HG02852 (cell line): ENCODE data around the gene OPTN.
A peak's percentile ranks its signal among the peaks of the same experiment; 100 is the strongest.
"Not testable (repeated sequence)": the region's sequence is repeated elsewhere in the genome, so short reads cannot be mapped to it uniquely, and the experiment has no call there.

Experiments used
- ATAC-seq: cut with Tn5 transposase; IDR thresholded peaks from one replicate; pipeline ENCODE4 v1.9.1; 2021; ENCODE audit warnings: mild to moderate bottlenecking, moderate library complexity; ENCODE audit not compliant: unreplicated experiment

OPTN gene

GRCh38 chr10:13099666-13100348 lies at the start of gene OPTN:
Gene OPTN (plus strand): TSS chr10:13100163. CDS start chr10:13109123, 8,960 bp downstream.
- peak; percentile 58 for ATAC-seq

- ATAC-seq, result no peak
These were observed 48.8 kb upstream of the OPTN start for GRCh38 chr10:13051126-13051694.

DNA sequence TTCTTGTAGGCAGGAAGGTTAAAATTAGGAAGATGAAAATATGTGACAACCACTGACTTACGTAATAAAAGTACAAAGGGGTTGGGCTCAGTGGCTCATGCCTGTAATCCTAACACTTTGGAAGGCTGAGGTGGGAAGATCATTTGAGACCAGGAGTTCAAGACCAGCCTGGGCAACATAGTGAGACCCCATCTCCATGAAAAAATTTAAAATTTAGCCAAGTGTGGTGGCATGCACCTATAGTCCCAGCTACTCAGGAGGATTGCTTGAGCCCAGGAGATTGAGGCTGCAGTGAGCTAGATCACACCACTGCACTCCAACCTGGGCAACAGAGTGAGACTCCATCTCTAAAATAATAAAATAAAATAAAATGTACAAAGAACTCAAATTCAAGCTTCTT lies 46.8 kb upstream of the OPTN start:
- not testable (repeated sequence) for ATAC-seq

- no peak for ATAC-seq
These were observed 46.0 kb upstream of the OPTN start for GRCh38 chr10:13053794-13054462.

DNA sequence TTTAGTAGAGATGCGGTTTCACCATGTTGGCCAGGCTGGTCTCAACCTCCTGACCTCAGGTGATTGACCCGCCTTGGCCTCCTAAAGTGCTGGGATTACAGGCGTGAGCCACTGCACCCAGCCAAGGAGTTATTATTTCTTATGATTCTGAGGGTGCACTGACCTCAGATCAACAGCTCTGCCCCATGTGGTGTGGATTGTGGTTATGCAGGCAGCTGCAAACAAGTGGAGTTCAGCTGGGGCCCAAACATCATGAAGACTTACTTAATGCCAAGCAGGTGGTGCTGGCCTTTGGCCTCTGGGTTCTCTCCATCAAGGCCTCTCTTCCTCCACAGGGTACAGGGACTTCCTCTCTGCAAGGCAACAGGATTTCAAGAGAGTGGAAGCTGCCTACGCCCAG lies 45.1 kb upstream of the OPTN start:
- ATAC-seq, result no peak

- no peak for ATAC-seq
These were observed 43.4 kb upstream of the OPTN start for GRCh38 chr10:13056456-13057077.

DNA sequence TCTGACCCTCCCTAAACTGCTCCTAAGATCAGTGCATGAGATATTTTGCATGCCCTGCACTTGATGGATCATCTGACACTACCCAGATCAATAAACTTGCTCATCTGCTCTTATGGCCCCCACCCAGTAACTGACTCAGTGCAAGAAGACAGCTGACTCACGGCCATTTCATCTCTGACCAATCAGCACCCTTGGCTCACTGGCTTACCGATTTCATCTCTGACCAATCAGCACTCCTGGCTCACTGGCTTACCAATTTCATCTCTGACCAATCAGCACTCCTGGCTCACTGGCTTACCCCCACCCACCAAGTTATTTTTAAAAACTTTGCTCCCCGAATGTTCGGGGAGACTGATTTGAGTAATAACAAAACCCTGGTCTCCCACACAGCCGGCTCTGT lies 37.2 kb upstream of the OPTN start:
- ATAC-seq, result no peak

GRCh38 chr10:13066527-13066926 lies 33.4 kb upstream of the OPTN start:
- ATAC-seq, result no peak

DNA sequence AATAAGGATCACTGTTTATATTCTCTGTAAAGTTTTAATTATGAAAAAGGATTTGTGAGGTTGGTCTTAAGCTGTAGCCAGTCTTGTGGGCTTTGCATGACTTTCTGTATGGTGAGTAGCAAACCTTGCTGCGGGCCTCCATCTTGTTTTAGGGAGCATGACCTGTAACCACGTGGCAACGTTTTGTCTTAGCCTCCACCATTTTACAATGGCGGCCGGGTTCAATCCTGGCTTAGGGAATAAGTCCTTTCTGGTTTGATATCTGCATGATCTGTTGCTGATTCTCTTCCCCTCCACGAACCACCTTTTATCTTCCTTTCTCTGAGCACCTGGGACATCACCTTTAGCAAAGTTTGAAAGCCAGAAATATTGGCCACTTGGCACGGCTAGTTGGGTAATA lies 32.5 kb upstream of the OPTN start:
- no peak for ATAC-seq

GRCh38 chr10:13068071-13068470 lies 31.9 kb upstream of the OPTN start:
- ATAC-seq, result no peak

GRCh38 chr10:13068484-13068883 lies 31.5 kb upstream of the OPTN start:
- no peak for ATAC-seq

DNA sequence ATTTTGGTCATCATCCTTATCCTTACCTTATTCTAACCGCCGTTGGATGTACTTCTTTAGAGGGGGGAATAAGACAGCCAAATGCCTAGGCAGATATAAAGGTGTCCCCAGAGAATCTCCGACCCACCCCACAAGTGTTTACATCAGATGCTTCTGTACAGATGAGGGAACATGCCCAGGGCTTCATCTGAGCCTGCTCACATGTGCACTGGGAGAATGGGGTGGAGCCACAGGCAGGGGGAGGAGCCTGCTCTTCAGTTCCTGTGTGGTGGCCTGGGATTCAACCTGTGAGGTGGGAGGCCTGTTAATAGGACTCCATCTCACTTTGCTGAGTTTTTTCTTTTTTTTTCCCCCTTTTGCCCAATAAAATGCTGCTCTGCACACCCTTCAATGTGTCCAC lies 27.6 kb upstream of the OPTN start:
- ATAC-seq, result no peak

DNA sequence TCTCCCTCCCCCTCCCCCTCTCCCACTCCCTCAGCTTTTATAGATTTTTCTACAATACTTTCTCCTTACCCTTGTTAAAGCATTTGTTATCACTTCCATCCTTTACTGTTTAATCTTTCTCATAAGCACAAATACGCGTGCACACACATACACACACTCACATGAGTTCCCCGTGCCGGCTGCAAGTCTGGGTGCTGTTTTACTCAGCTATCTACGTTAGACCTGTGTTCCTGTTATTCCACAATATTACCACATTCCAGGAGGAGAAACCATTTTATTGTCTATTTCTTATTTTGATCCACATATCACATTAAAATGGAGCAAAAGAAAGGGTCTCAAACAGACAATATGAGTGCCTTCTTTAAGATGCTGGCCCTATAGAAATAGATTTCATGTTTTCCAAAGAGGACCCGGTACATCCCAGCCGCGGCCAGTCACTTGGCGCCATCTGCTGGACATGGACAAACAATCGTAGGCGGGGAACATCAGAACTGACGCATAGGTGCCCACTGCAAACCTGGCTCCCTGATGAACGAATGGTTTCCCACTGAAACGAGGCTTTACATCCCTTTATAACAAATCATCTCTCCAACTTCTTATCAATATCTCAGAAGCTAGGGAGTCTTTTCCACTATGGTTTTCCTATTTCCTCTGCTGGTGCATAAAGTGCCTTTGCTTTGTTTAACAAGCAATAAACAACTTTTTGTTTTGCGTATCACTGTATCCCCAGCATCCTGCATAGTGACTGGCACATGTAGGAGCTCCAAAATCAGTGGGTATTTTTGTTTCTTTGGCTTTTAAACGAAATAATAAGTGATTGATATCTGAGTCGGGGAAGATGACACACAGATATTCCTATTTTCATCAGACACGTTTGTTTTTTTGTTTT lies 25.2 kb upstream of the OPTN start:
- ATAC-seq, result no peak

- no peak for ATAC-seq
These were observed 20.8 kb upstream of the OPTN start for GRCh38 chr10:13078912-13079775.

DNA sequence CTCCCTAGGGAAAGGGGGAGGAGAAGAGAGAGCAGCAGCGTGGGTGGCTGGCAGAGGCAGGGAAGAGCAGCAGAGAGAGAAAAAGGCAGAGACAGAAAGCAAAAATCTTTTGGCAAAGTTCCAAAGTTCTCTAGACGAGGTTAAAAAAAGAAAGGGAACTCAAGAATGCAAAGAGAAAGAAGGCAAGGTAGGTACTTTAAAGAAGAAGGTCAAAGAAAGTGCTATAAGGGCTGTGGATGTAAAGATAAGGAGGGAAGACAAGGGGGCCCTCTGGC lies 20.2 kb upstream of the OPTN start:
- no peak for ATAC-seq

DNA sequence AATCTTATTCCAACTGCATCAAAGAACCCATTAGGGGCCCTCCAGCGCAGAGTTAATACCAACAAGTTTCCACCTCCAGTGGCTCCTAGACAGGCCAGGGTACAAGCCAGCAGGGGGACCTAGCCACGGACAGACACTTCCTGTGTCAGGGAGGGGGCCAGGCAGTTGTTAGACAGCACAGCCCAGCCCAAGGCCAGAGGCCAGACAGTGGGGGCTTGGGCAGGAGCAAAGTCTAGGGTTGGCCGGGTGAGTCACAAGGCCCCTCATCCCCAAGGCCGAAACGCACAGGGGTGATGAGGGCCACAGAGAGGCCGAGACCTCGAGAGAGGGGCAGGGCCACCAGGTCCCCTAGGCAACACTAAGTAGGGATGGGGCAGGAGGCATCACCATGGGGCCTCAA lies 19.3 kb upstream of the OPTN start:
- no peak for ATAC-seq

GRCh38 chr10:13083700-13084099 lies 16.3 kb upstream of the OPTN start:
- not testable (repeated sequence) for ATAC-seq

DNA sequence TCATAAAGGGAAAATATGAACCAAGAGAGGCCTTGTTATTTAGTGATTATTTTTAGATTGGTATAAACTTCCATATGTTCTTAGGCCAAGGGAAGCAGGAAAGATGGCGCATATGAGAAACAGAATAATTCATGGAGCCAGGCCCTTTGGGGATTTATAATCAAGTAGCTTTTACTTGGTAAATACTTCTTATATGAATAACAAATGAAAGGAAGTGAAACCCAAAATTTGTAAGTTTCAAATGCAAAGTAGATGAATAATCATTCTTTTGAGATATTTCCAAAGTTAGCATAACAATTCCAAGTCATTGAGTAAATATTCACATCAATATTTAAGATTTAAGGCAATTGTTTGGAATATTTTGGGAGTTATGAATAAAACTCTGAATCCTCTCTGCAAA lies 13.9 kb upstream of the OPTN start:
- ATAC-seq, result no peak

GRCh38 chr10:13087601-13087985 lies 12.4 kb upstream of the OPTN start:
- no peak for ATAC-seq

DNA sequence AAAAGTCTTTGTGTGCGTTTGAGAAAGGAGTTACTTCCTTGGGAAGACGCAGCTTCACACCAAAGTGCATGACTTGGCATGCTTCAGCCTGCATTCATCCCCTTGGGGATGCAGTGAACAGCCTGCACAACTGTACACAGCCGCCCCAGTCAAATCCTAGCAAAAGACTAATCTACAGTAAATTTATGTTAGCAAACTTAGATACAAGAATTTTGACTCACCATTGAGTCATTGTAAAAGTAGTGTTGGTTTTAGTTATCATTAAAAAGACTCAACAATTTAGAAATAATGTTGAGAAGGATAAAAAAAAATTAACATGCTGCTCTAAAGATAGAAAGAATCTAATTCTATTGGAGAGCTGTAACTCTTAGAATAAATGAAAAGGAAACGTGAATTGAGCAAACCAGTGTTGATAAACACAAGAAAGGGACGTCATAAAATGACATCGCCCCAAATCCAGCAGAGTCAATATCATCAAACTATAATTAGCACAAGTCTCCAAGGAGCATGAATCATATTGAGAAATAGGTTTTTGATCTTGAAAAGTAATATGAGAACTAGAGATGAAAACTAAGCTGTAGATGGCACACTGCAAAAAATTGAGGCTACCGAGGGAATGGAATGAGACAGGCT lies 11.9 kb upstream of the OPTN start:
- ATAC-seq, result no peak
